GM12875 (cell line): ENCODE measurements around the gene ZNF804A.
"Not testable (repeated sequence)": the region's sequence is repeated elsewhere in the genome, so short reads cannot be mapped to it uniquely, and the experiment has no call there.

Experiments used
- H3K4me3 ChIP-seq: one replicate; pipeline ENCODE4 v1.5.1; 2011; ENCODE audit warnings: low read depth, low read length, control low read depth
- TF ChIP-seq, protein P1 (sequence below): IDR thresholded peaks from 2 replicates; pipeline ENCODE4 v1.5.1; 2011; ENCODE audit warnings: low read depth, mild to moderate bottlenecking, control low read depth, inconsistent platforms, low read length, moderate library complexity, borderline replicate concordance; ENCODE audit not compliant: insufficient read depth

Gene ZNF804A

DNA sequence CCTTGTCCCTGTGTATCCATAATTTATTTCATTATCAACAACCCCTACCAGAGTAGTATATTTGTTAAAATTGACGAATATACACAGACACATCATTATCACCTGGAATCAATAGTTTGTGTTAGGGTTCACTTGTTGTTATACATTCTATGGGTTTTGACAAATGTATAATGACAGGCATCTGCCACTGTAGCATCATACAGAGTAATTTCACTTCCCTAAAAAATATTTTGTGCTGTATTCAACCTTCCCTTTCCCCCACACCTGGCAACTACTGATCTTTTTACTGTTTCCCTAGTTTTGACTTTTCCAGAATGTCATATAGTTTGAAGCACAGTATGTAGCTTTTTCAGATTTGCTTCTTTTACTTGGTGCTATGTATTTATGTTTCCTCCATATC is 132.0 kb downstream of the ZNF804A start:
- no peak overlapping the region for H3K4me3 ChIP-seq
- TF ChIP-seq, protein P1, sequence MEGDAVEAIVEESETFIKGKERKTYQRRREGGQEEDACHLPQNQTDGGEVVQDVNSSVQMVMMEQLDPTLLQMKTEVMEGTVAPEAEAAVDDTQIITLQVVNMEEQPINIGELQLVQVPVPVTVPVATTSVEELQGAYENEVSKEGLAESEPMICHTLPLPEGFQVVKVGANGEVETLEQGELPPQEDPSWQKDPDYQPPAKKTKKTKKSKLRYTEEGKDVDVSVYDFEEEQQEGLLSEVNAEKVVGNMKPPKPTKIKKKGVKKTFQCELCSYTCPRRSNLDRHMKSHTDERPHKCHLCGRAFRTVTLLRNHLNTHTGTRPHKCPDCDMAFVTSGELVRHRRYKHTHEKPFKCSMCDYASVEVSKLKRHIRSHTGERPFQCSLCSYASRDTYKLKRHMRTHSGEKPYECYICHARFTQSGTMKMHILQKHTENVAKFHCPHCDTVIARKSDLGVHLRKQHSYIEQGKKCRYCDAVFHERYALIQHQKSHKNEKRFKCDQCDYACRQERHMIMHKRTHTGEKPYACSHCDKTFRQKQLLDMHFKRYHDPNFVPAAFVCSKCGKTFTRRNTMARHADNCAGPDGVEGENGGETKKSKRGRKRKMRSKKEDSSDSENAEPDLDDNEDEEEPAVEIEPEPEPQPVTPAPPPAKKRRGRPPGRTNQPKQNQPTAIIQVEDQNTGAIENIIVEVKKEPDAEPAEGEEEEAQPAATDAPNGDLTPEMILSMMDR = no peak

DNA sequence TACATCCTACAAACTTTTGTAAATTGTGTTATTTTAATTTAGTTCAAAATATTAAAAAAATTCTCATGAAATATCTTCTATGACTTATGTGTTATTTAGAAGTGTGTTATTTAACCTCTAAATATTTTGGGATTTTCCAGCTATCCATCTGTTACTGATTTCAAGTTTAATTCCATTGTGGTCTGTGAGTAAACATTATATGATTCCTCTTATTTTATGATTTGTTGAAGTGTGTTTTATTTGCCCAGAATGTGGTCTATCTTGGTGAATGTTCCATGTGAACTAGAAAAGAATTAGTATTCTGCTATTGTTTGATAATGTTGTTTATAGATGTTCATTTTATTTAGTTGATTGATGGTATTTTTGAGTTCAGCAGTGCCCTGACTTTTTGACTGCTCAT is 136.0 kb downstream of the ZNF804A start:
- TF ChIP-seq, protein P1 = no peak
- no peak overlapping the region for H3K4me3 ChIP-seq

DNA sequence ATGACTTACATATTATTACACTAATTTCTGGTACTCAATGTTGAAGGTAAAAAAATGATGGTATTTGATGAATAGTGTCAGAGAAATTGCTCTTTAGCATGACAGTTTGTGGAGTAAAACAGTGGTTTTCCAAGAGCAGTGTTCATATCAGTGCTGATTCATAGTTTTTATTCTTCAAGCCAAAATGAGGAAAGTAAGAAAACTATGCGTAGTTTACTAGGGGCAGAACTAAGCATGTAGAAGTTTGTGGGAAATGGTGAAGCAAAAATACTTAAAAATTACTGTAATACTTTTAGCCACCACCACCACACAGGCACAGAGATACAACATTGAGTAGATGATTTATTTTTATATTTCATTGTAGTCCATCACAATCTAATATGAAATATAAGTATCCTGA is 137.3 kb downstream of the ZNF804A start:
- TF ChIP-seq, protein P1 = no peak

DNA sequence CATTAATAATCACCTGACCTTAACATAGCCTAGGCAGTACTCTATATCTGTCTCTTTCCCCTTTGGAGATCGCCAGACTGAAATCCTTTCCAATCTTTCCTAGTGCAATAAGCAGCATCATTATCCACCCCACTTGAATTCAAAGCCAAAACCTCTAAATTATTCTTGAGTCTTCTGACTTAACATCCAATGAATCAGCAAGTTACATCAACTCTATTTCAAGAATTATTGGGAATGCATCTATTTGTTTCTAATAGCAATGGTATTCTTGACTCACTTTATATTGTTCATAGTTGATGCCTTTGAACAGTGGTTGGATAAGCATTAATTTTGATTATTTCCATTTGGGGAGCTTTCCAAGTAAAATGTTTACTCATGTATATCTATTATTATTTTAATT is 144.8 kb downstream of the ZNF804A start:
- TF ChIP-seq, protein P1 = no peak
- no peak overlapping the region for H3K4me3 ChIP-seq

More for the DNA sequence above, 137.3 kb downstream of the ZNF804A start:
- no peak overlapping the region for H3K4me3 ChIP-seq

DNA sequence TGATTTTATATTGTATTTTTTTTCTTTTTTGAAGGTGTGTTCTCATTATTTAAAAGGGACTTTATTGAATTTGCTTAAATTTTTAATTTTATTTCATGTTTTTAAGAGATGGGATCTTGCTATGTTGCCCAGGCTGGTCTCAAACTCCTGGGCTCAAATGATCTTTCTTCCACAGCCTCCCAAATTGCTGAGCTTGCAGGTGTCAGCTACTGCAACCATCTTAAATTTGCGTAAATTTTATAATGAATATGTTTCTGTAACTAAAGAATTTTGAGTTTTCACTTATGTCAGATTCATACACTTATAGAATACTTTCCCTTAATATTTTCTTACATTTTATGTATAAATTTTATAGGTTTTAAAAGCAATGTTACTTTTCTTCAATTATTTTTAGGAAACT is 157.8 kb downstream of the ZNF804A start:
- TF ChIP-seq, protein P1 = no peak

DNA sequence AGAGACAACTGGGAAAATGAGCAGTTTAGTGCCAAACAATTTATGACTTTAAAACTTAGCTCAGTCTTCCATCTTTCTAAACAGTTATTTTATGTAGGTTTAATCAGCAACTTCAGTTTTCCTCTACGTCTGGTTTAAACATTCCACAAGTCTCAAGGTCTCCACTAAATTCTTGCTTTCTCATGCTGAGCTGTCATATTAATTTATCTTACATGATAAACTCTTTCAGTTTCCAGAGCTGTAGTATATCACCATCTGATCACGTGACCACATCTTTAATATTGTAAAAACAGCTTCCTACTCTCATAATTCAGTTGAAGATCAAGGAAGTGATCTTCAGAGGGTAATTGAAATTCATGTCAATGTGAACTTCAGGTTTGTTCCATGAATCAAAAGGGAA is 158.6 kb downstream of the ZNF804A start:
- TF ChIP-seq, protein P1 = no peak
- H3K4me3 ChIP-seq = no peak overlapping the region

More for the DNA sequence above, 157.8 kb downstream of the ZNF804A start:
- no peak overlapping the region for H3K4me3 ChIP-seq

DNA sequence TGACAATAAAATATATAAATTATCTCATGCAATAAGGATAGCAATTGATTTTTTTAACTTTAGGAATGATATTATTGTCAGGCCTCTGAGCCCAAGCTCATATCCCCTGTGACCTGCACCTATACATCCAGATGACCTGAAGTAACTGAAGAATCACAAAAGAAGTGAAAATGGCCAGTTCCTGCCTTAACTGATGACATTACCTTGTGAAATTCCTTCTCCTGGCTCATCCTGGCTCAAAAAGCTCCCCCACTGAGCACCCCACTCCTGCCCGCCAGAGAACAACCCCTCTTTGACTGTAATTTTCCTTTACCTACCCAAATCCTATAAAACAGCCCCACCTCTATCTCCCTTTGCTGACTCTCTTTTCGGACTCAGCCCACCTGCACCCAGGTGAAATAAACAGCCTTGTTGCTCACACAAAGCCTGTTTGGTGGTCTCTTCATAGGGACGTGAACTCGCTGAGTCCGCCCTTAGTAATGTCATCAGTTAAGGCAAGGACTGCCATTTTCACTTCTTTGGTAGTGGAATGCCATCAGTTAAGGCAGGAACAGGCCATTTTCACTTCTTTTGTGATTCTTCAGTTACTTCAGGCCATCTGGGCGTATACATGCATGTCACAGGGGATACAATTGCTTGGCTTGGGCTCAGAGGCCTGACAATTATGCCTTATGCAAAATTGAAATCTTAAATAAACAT is 161.4 kb downstream of the ZNF804A start:
- not testable (repeated sequence) for H3K4me3 ChIP-seq
